Stimulated activated CD4-positive, alpha-beta T cell treated with anti-CD3 and anti-CD28 coated beads, Interleukin-4, amount 100 ng/mL, for 48 hours (primary cell): ENCODE data around the gene PYURF.

Source experiments
- DNase-seq, 2 donors: peaks; one replicate each; pipeline ENCODE4 v3.0.0-alpha.2; 2020; ENCODE audit warnings: low read depth in 2 of 2

Gene PYURF, protein sequence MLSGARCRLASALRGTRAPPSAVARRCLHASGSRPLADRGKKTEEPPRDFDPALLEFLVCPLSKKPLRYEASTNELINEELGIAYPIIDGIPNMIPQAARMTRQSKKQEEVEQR

DNA sequence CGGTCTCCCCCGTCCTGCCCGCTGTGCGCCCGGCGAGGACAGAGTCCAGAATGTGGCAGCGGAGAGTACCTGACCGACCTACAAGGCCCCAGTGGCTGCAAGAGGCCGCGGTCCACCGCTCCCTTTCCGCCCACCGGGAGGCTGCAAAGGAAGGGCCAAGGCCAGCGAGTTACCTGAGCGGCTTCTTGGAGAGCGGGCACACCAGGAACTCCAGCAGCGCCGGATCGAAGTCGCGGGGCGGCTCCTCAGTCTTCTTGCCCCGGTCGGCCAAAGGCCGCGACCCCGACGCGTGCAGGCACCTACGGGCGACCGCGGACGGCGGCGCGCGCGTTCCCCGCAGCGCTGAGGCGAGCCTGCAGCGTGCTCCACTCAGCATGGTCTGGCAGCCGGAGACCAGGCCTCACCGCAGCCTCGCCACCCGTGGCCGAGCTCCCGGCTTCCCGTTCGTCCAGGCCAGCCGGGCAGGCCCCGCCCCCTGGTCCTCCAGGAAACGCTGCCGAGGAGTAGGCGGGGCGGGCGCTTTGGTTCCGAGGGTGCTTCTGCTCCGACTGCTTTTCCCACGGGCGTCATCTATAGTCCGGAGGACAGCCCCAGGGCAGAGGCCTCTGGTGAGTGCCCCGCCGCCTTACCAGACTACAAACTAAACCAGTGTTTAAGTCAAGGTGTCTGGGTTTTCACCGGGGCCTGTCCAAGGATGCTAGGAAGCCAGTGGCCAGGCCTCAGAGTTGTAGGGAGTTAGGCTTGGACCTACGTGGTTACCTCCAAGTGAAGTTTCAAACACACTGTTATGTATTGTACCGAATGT lies at the start of gene PYURF:
Gene PYURF, minus strand, starts transcription at position 452 of the 805 bp plus-strand sequence. Its CDS starts 76 bp downstream, at position 376.
- peak; percentile 73 to 87 for DNase-seq

DNA sequence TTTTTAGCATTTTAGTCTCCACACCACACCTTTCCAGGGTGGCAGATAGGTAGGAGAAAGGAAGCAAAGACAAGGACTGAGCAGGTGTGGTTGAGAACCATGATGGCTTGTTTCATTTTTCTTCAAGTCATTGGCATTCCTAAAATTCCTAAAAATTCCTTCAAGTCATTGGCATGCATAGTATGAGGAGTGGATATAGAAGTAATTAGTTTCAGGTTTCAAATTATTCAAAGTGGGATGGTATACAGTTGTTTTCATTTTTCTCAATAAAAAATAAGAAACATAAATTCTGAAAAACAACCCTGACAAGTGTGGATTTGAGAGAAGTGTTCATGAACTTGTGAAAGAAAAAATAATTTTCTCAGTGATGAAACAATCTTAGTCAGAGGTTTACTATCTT lies 46.4 kb upstream of the PYURF start:
- DNase-seq = no peak

DNA sequence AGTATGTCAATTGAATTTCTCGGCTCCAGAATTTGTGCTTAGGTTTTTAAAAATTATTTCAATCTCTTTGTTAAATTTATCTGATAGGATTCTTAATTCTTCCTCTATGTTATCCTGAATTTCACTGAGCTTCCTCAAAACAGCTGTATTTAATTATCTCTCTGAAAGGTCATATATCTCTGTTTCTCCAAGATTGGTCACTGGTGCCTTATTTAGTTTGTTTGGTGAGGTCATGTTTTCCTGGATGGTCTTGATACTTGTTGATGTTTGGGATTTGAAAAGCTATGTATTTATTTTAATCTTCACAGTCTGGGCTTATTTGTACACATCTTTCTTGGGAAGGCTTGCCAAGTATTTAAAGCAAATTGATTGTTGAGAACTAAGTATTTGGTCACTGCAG lies 44.0 kb upstream of the PYURF start:
- no peak for DNase-seq

DNA sequence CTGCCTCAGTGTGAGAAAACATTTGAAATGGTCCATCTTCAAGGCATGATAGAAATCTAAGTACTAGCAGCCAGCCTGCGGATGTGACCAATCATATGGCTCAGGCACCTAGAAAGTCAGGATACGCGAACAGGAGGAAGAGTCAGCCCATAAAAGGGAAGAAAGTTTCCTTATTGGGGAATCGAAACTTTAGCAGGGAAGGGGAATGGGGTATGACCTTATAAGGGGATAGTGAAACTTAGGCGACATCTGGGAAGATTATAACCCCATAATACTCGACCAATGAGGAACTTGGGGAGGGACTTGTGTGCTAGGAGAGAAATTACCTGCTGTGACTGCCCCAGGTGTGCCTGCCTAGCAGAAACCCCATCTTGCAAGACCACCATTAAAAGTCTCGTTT lies 26.2 kb upstream of the PYURF start:
- DNase-seq = no peak

DNA sequence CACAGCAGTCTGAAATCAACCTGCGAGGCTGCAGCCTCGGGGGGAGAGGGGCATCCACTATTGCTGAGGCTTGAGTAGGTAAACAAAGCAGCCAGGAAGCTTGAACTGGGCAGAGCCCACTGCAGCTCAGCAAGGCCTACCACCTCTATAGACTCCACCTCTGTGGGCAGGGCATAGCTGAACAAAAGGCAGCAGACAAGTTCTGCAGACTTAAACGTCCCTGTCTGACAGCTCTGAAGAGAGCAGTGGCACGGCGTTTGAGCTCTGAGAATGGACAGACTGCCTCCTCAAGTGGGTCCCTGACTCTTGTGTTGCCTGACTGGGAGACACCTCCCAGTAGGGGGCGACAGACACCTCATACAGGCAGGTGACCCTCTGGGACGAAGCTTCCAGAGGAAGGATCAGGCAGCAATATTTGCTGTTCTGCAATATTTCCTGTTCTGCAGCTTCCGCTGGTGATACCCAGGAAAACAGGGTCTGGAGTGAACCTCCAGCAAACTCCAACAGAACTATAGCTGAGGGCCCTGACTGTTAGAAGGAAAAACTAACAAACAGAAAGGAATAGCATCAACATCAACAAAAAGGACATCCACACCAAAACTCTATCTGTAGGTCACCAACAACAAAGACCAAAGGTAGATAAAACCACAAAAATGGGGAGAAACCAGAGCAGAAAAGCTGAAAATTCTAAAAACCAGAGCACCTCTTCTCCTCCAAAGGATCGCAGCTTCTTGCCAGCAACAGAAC lies 15.9 kb upstream of the PYURF start:
- DNase-seq = peak; percentile 58 to 72

- no peak for DNase-seq
Measured at GRCh38 chr4:88537709-88538108, 14.1 kb upstream of the PYURF start.

- DNase-seq = peak in 1 of 2 donors; percentile 12
Measured at GRCh38 chr4:88535090-88535755, 11.6 kb upstream of the PYURF start.

DNA sequence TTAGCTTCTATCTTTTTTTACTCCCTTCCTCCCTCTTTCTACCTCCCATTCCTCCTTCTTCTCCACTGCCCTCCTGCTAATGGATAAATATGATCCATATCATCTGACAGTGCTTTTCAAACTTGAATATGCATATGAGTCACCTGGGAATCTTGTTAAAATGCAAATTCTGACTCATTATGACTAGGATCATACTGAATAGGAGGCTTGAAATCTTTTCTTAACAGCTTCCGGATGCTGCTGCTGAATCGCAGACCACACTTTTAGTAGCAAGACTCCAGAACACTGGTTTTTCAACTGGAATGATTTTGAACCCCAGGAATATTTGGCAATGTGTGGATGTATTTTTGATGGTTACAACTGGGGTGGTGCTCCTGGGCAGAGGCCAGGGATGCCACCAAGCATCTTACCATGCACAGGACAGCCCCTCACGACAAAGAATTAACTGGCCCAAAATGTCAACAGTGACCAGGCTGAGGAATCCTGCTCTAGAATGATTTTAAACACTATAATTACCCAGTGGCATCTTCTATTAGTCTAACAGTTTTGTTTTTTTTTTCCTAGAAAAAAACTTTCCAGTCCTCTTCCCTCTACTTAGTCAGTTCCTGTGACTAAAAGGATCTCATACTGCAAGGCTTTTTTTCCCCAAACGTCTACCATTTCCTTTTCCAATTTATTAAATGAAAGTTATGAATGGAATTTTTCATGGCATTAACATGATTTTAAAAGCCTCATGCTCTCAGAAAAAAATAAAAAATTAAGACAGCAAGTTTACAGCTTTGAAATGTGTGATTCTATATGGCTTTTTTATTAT lies 10.6 kb upstream of the PYURF start:
- no peak for DNase-seq

- no peak for DNase-seq
Measured at GRCh38 chr4:88533088-88533790, 9.7 kb upstream of the PYURF start.

DNA sequence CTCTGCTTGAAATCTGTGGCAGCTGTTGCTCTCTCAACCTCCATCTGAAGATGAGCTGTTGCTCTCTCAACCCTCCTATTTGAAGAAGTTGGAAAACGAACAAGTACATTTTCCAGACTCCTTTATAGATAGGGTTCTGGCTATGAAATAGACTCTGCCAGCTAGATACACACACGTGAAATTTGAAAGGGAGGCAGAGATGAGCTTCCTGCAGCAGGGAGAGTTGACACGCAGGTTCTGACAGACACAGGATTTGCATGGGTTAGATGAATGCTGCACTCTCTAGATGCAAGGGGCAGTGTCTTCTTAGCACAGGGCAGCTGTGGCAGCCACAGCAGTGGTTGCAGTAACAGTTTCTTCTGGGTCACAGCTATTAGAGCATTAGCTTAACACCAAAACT lies 8.0 kb upstream of the PYURF start:
- no peak for DNase-seq

DNA sequence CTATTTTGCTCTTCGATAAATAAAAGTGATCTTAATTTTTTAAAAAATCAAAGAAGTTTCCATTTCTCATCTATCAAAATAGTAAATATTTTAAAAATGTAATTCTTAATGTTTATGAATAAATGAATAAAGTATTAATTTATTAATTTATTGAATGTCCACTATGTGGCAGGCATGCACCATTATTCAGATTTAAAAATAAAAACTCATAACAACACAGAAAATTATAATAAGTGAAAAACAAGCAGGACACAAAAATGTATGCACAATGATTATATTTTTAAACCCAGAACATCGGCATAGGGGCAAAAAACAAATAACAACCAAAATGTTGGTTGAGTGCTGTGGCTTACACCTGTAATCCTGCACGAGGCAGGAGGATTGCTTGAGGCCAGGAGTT lies 5.3 kb upstream of the PYURF start:
- DNase-seq = no peak

DNA sequence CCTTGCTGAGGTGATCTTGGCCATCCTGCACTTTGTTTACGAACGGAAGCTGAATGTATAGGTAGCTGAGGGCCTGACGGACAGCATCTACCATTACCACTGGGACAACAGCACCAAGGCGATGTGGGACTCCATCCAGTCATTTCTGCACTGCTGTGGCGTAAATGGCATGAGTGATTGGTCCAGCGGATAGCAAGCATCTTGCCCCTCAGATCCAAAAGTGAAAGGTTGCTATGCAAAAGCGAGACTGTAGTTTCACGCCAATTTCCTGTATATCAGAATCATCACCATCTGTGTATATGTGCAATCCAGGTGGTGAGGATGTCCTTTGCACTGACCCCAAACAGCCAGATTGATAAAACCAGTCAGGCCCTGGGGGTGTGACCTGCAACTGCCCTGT lies 4.2 kb upstream of the PYURF start:
- no peak for DNase-seq

DNA sequence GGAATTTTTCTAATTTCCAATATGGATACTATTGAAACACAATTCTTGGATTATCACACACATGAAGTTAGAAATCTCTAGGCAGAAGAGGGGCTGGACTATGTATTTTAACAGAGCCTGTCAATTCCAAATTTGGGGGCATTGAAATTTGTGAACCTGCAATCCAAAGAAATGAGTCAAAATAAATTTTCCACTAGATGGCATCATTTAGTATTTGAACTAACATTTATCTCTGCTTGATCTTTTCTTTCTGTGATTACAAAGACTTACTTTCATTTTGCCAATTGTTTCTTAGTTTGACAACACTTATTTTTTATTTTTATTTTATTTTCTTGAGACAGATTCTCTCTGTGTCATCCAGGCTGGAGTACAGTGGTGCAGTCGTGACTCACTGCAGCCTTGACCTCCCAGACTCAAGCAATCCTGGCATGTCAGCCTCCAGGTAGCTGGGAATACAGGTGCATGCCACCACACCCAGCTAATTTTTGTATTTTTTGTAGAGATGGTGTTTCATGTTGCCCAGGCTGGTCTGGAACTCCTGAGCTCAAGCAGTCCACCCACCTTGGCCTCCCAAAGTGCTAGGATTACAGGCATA lies 2.7 kb upstream of the PYURF start:
- DNase-seq = no peak

DNA sequence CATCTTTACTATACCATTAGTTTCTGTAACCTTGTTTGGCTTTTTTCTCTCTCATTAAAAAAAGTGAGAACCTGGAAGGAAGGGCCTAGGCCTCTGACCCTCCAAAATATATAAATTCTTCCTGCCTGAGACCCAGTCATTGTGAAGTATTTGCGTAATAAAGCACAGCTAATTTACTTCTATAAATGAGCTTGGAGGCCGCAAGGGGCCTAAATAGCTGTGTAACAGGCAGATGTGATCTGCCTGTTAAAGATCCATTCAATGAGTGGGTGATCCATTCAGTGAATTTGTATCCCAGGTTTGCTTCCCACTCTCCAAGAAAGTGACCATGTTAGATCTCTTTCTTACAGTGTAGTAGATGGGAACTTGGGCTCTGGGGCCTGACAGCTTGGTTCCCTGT lies 595 bp upstream of the PYURF start:
- no peak for DNase-seq

- DNase-seq = peak; percentile 29 to 35
Measured at GRCh38 chr4:88522702-88523324, 763 bp downstream of the PYURF start.

GRCh38 chr4:88518911-88519310 lies 4.7 kb downstream of the PYURF start:
- DNase-seq = no peak

DNA sequence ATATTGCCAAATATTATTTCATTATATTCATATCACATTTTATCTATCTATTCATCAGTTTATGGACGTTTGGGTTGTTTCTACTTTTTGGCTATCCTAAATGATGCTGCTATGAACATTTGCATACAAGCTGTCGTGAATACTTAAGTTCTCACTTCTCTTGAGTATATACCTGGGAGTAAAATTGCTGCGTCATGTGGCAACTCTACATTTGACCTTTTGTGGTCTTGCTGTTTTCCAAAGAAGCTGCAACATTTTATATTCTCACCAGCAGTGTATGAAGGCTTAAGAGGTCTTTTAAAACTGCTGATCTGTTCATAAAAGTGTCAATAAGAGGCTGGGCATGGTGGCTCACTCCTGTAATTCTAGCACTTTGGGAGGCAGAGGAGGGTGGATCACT lies 5.8 kb downstream of the PYURF start:
- DNase-seq = no peak

- DNase-seq = no peak
Measured at GRCh38 chr4:88516746-88517145, 6.8 kb downstream of the PYURF start.

DNA sequence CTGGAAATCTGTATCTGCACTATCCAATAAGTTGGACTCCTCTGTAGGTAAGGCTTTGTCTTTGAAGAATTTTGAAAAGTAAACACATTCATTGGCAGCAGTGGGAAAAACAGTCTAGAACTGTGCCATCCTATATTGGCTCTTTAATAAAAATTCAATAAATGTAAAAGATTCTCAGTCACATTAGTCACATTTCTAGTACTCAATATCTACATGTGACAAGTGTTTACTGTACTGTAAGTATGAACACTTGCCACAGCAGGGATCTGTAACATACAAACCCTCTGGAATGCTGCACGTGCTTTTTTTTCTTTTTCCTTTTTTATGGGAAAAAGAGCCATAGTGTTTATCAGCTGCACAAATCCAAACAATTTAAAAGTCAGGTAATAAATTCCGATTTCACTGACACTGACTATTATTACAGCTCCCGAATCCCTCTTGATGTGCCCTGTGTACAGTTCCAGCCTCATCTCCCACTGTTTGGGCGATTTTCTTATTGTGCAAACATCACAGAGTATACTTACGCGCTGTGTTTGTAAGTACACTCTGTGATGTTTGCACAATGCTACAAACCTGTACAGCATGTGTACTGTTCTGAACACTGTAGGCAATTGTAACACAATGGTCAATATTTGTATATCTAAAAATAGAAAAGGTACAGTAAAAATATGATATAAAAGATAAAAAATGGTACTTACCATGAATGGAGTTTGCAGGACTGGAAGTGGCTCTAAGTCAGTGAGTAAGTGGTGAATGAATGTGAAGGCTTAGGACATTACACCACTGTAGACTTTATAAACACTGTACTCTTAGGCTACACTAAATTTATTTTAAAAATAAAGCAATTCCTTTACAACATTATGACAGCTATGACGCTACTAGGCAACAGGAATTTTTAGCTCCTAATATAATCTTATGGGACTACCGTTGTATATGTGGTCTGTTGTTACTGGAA lies 8.7 kb downstream of the PYURF start:
- no peak for DNase-seq
